Natural killer cell (primary cell): ENCODE measurements around the gene BTBD1. TPM values are rescaled to one million over a fixed set of nuclear protein-coding genes. Genes with fewer than 3 reads are reported as not detected.

Experiments
- ATAC-seq, 3 donors: fragments of 150-1000 bp in 2 of 3; fragments of 200-7000 bp in 1 of 3; cut with Tn5 transposase; 1 replicate in 1 of 3; 2 replicates in 2 of 3; pipeline ENCODE4 v1.10.0; 2021; ENCODE audit warnings: mild to moderate bottlenecking in 2 of 3, moderate library complexity in 2 of 3
- DNase-seq, 2 donors: peaks; one replicate each; pipeline versions ENCODE4 v3.0.0 to v3.0.0-alpha.2; 2013 to 2021; ENCODE audit warnings: mixed read lengths in 1 of 2
- H3K27ac ChIP-seq: one replicate; pipeline ENCODE4 v1.5.1; 2013; ENCODE audit warnings: mild to moderate bottlenecking, low read length
- H3K27me3 ChIP-seq: one replicate; pipeline ENCODE4 v1.6.1; 2013; ENCODE audit warnings: low read length; ENCODE audit not compliant: control insufficient read depth, insufficient read depth
- H3K36me3 ChIP-seq: one replicate; pipeline ENCODE4 v1.6.1; 2013; ENCODE audit warnings: low read length; ENCODE audit not compliant: control insufficient read depth, insufficient read depth
- H3K4me1 ChIP-seq: one replicate; pipeline ENCODE4 v1.6.1; 2013; ENCODE audit warnings: low read length; ENCODE audit not compliant: control insufficient read depth, insufficient read depth
- H3K4me3 ChIP-seq: one replicate; pipeline ENCODE4 v1.5.1; 2013; ENCODE audit warnings: low read length
- H3K9me3 ChIP-seq: one replicate; pipeline ENCODE4 v1.6.1; 2013; ENCODE audit warnings: low read length; ENCODE audit not compliant: control insufficient read depth, insufficient read depth
- H3K27ac Mint-ChIP-seq, 2 donors: one replicate each; pipeline ENCODE4 v1.8.0; 2022; ENCODE audit warnings: mild to moderate bottlenecking in 2 of 2, mixed read lengths in 2 of 2, moderate library complexity in 1 of 2
- H3K27me3 Mint-ChIP-seq, 2 donors: one replicate each; pipeline ENCODE4 v1.8.0; 2022; ENCODE audit warnings: low read depth in 2 of 2, mixed read lengths in 2 of 2
- H3K36me3 Mint-ChIP-seq: one replicate; pipeline ENCODE4 v1.8.0; 2022; ENCODE audit warnings: mixed read lengths
- H3K4me1 Mint-ChIP-seq, 2 donors: one replicate each; pipeline ENCODE4 v1.8.0; 2022; ENCODE audit warnings: mixed read lengths in 2 of 2
- H3K4me3 Mint-ChIP-seq: one replicate; pipeline ENCODE4 v1.8.0; 2022; ENCODE audit warnings: mild to moderate bottlenecking, moderate library complexity, mixed read lengths
- H3K9me3 Mint-ChIP-seq, 2 donors: one replicate each; pipeline ENCODE4 v1.8.0; 2022; ENCODE audit warnings: mixed read lengths in 2 of 2
- WGBS: methylation state at CpG from one replicate; pipeline ENCODE4 v1.1.7; 2013; ENCODE audit warnings: missing lambda C conversion rate; ENCODE audit not compliant: insufficient coverage; 5-methylcytosine and 5-hydroxymethylcytosine counted together
- intact Hi-C: fragments of 100-400 bp; cut with micrococcal nuclease; formaldehyde crosslinking; loops from one replicate; pipeline ENCODE4 v1.14.2; 2022
- total RNA-seq, 4 donors: library from RNA; stranded (reverse); fragments of 120-200 nt in 1 of 4; gene quantifications; one replicate each; pipeline versions ENCODE4 v1.2.3 to v1.2.4, GENCODE V29; 2013 to 2022
- TF ChIP-seq, protein P1 (sequence below): fragments of 200-600 bp; IDR thresholded peaks from one replicate; pipeline ENCODE4 v1.8.0; 2022; ENCODE audit warnings: antibody characterized with exemption

The BTBD1 gene
- total RNA-seq, 3 donors from 2014 or later (not counting 1 experiment from before 2014, with no cell fraction given) = 42.5 to 54.4 (median 54.0) TPM

DNA sequence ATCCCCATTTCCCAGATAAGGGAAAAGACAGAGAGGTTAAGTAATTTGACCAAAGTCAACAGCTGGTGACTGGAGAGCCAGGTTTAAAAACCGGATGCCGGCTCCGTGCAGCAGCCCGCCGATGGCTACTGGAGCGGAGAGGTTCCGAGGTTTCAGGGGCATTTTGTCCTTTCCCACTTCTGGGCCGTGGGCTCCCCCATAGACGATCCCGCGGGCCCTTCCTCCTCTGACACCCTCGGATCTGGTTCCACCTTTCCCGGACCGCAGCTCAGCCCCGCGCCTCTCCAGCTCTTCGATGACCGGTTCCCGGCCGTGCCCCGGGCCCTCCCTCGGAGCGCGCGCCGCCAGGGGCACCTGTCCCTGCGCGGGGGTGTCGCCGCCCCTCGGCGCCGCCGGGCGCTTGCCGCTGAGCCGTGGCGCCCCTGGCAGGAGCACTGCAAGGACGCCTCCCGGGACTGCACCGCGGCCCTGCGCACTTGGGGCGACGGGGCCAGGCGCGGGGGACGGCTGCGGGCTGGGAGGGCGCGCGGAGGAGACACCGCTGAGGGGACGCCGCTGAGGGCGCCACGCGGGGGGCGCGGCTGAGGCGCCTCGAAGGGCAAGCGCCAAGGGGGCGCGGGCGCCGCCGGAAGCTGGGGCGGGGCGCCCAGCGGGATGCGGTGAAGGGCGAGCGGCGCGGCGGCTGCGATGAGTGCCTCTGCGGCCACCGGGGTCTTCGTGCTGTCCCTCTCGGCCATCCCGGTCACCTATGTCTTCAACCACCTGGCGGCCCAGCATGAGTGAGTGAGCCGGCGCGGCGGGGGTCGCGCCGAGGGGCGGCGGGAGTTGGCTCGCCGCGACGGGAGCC, 40.2 kb upstream of the BTBD1 start, which contains the start of gene TM6SF1:
Gene TM6SF1 (plus strand): TSS at position 652 of the 847 bp plus-strand sequence. CDS start 36 bp downstream, at position 688.
- no peaks in the 10 kb centered on the region for H3K36me3 ChIP-seq
- intact Hi-C loops = loop anchor here (5.0 kb wide), 1 partner anchor 95 kb away; the partner anchor contains the start of gene C15orf40

DNA sequence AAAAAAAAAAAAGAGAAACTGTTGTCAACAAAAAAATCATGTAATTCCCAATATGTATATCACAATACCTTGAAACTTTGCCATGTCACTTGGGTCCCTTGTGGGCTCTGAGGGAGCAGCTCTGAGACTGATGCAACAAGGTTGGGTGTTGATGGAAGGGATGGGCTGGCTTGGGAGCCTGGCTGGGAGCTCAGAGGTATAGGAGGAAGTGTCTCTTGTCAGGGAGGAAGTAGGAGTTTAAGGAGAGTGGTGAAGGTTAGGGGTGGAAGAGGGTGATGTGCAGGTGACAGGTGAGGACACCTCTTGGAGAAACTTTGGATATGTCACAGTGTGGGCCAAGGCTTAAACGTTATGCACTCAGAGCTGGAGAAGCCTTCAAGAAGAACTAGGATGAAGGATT, 38.4 kb upstream of the BTBD1 start:
- H3K36me3 ChIP-seq = no peaks in the 10 kb centered on the region
- H3K4me3 Mint-ChIP-seq = peak overlapping the region; percentile 82
- WGBS = 71% methylated on average over 1 of the region's 1 CpG
- H3K4me1 ChIP-seq = peaks cover 25% of the 10 kb centered on the region
- no peaks in the 10 kb centered on the region for H3K36me3 Mint-ChIP-seq
- peak overlapping the region in 1 of 2 donors; percentile 23 for H3K27ac Mint-ChIP-seq
- DNase-seq = no peak
- intact Hi-C loops = loop anchor here (5.0 kb wide), 1 partner anchor 93 kb away; the partner anchor contains the start of gene C15orf40
- H3K4me3 ChIP-seq = no peak overlapping the region
- H3K27me3 ChIP-seq = no peaks in the 10 kb centered on the region
- H3K4me1 Mint-ChIP-seq = peaks cover 25 to 34% of the 10 kb centered on the region in 2 donors
- no peaks in the 10 kb centered on the region for H3K9me3 ChIP-seq
- ATAC-seq = no peak
- H3K9me3 Mint-ChIP-seq = no peaks in the 10 kb centered on the region
- no peak overlapping the region for H3K27ac ChIP-seq
- H3K27me3 Mint-ChIP-seq = peaks cover 15 to 19% of the 10 kb centered on the region in 2 donors
- TF ChIP-seq, protein P1, sequence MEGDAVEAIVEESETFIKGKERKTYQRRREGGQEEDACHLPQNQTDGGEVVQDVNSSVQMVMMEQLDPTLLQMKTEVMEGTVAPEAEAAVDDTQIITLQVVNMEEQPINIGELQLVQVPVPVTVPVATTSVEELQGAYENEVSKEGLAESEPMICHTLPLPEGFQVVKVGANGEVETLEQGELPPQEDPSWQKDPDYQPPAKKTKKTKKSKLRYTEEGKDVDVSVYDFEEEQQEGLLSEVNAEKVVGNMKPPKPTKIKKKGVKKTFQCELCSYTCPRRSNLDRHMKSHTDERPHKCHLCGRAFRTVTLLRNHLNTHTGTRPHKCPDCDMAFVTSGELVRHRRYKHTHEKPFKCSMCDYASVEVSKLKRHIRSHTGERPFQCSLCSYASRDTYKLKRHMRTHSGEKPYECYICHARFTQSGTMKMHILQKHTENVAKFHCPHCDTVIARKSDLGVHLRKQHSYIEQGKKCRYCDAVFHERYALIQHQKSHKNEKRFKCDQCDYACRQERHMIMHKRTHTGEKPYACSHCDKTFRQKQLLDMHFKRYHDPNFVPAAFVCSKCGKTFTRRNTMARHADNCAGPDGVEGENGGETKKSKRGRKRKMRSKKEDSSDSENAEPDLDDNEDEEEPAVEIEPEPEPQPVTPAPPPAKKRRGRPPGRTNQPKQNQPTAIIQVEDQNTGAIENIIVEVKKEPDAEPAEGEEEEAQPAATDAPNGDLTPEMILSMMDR = no peak

More for the DNA sequence above, 40.2 kb upstream of the BTBD1 start, which contains the start of gene TM6SF1:
- Mint-ChIP-seq H3K36me3 (no peaks in the 10 kb centered on the region), H3K4me3 (peak within 1 kb of the TSS; percentile 97), H3K4me1 (peaks cover 26 to 38% of the 10 kb centered on the region in 2 donors), H3K27me3 (peaks cover 5 to 8% of the 10 kb centered on the region in 2 donors), H3K27ac (peak within 1 kb of the TSS; percentile 69 to 96), H3K9me3 (no peaks in the 10 kb centered on the region)
- peak; percentile 17 to 42 for DNase-seq
- ATAC-seq = peak; percentile 52 to 56 (median 55)
- H3K4me1 ChIP-seq = peaks cover 25% of the 10 kb centered on the region
- no peaks in the 10 kb centered on the region for H3K27me3 ChIP-seq
- WGBS = 1% methylated on average over 97 of the region's 97 CpGs
- no peaks in the 10 kb centered on the region for H3K9me3 ChIP-seq
- H3K4me3 ChIP-seq = peak within 1 kb of the TSS; percentile 47
- H3K27ac ChIP-seq = peak within 1 kb of the TSS; percentile 68
- TF ChIP-seq, protein P1 = no peak

DNA sequence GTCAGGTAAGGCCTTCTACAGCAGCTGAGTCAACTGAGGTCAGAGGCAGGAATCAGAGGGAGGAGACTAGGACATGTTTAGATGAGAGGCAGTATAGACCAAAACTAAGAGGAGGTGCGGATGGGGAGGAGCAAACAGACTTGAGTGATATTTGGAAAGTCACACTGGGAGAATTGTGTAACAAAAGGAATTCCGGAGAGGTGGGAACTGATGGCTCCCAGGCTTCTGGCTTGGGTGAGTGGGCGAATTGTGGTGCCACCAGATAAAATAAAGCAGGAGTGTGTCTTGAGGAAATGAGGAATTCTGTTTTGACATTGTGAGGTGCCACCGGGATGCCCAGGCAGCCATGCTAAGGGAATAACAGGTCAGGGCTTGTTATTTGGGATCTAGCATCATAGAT, 37.1 kb upstream of the BTBD1 start:
- no peaks in the 10 kb centered on the region for H3K36me3 Mint-ChIP-seq
- H3K4me3 ChIP-seq = no peak overlapping the region
- H3K36me3 ChIP-seq = no peaks in the 10 kb centered on the region
- H3K4me1 ChIP-seq = peaks cover 19% of the 10 kb centered on the region
- no peaks in the 10 kb centered on the region for H3K27me3 ChIP-seq
- ATAC-seq = no peak
- no peak for DNase-seq
- no peaks in the 10 kb centered on the region for H3K9me3 ChIP-seq
- intact Hi-C loops = no loop called here
- no peak overlapping the region for H3K27ac ChIP-seq
- no peak overlapping the region for H3K27ac Mint-ChIP-seq
- TF ChIP-seq, protein P1 = no peak
- no peaks in the 10 kb centered on the region for H3K9me3 Mint-ChIP-seq
- 90% methylated on average over 4 of the region's 4 CpGs for WGBS
- H3K4me3 Mint-ChIP-seq = peak overlapping the region; percentile 22
- H3K27me3 Mint-ChIP-seq = peaks cover 20 to 28% of the 10 kb centered on the region in 2 donors
- H3K4me1 Mint-ChIP-seq = peaks cover 12 to 23% of the 10 kb centered on the region in 2 donors
